ENCODE results near the gene GABRR3. TPM values are rescaled to one million over a fixed set of nuclear protein-coding genes. Genes with fewer than 3 reads are reported as not detected.

Gene GABRR3
- total RNA-seq, 1 experiment from 2014 or later: not detected

DNA sequence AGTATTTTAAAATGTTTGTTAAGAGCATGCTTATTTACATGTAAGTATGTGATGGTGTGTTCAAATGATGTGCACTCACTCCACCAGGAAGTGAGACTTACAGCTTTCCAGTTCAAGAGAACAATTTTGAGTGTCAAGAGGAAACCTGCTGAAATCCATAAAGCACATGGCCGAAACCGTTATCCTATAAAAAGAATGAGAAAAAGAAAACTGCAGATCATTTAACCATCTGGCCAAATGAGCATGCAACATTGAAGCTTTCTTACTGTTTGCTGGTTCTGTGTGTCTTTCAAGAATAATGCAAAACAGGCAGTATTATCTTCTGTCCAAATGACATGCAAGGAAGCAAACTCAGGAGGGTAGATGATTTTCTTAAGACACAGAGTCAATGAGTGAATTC, 26.3 kb downstream of the GABRR3 start:
- TF ChIP-seq, protein P1, sequence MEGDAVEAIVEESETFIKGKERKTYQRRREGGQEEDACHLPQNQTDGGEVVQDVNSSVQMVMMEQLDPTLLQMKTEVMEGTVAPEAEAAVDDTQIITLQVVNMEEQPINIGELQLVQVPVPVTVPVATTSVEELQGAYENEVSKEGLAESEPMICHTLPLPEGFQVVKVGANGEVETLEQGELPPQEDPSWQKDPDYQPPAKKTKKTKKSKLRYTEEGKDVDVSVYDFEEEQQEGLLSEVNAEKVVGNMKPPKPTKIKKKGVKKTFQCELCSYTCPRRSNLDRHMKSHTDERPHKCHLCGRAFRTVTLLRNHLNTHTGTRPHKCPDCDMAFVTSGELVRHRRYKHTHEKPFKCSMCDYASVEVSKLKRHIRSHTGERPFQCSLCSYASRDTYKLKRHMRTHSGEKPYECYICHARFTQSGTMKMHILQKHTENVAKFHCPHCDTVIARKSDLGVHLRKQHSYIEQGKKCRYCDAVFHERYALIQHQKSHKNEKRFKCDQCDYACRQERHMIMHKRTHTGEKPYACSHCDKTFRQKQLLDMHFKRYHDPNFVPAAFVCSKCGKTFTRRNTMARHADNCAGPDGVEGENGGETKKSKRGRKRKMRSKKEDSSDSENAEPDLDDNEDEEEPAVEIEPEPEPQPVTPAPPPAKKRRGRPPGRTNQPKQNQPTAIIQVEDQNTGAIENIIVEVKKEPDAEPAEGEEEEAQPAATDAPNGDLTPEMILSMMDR (IDR thresholded peaks at IDR 0.05; ENCODE audit: insufficient read depth in 1 of 2, low read depth in 1 of 2, low read length in 1 of 2, severe bottlenecking in 1 of 2, unreplicated experiment in 1 of 2): no peak
- Histone ChIP-seq H3K4me1 (peaks cover 13% of the 10 kb centered on the region), H3K36me3 (ENCODE audit: control insufficient read depth, insufficient read depth, low read length) (no peaks in the 10 kb centered on the region), H3K4me3 (ENCODE audit: low read depth, low read length) (no peak overlapping the region), H3K27me3 (replicated peaks; ENCODE audit: control insufficient read depth, insufficient read depth, low read length) (no peaks in the 10 kb centered on the region), H3K9me3 (no peaks in the 10 kb centered on the region)
- no peak overlapping the region for H3K27ac Mint-ChIP-seq (ENCODE audit: unreplicated experiment)
- intact Hi-C loops (cut with micrococcal nuclease; ENCODE audit: unreplicated experiment): no loop called here
- no peak overlapping the region for H3K4me3 Mint-ChIP-seq (ENCODE audit: unreplicated experiment)
- H3K27me3 Mint-ChIP-seq (ENCODE audit: insufficient read depth, unreplicated experiment): no peaks in the 10 kb centered on the region
- POLR2A ChIA-PET: no interaction called here
- DNase-seq: no peak
- CTCF ChIA-PET: no interaction called here
- H3K36me3 Mint-ChIP-seq (ENCODE audit: insufficient read depth, unreplicated experiment): no peaks in the 10 kb centered on the region
- H3K4me1 Mint-ChIP-seq (ENCODE audit: low read depth, unreplicated experiment): no peaks in the 10 kb centered on the region
- no peaks in the 10 kb centered on the region for H3K9me3 Mint-ChIP-seq (ENCODE audit: unreplicated experiment)
- no TSS peak for BruUV-seq (replicated peaks)

DNA sequence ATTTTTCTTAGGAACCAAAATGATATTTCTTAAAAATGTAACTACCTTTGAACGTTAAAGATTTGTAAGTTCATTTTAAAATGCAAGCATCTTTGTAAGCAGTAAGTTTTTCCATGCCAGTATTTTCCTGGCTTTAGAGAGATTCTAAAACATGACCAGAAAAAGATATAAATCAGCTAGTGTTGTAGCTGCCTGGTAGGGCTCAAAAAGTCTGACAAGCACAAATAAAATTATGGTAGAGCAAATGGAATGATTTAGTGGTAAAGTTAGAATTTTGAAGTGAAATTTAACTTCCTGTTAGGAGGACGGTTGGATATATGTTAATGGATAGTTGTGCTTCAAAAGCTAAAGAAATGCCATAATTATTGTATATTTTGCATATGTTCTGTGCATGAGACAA, 29.7 kb downstream of the GABRR3 start:
- TF ChIP-seq, protein P1 (IDR thresholded peaks at IDR 0.05; ENCODE audit: insufficient read depth in 1 of 2, low read depth in 1 of 2, low read length in 1 of 2, severe bottlenecking in 1 of 2, unreplicated experiment in 1 of 2): no peak
- POLR2A ChIA-PET: no interaction called here
- H3K27ac Mint-ChIP-seq (ENCODE audit: unreplicated experiment): no peak overlapping the region
- H3K4me1 Mint-ChIP-seq (ENCODE audit: low read depth, unreplicated experiment): no peaks in the 10 kb centered on the region
- CTCF ChIA-PET: no interaction called here
- peaks cover 3% of the 10 kb centered on the region for H3K27me3 Mint-ChIP-seq (ENCODE audit: insufficient read depth, unreplicated experiment)
- Histone ChIP-seq H3K36me3 (ENCODE audit: control insufficient read depth, insufficient read depth, low read length) (no peaks in the 10 kb centered on the region), H3K4me1 (peaks cover 10% of the 10 kb centered on the region), H3K4me3 (ENCODE audit: low read depth, low read length) (no peak overlapping the region), H3K9me3 (no peaks in the 10 kb centered on the region), H3K27me3 (replicated peaks; ENCODE audit: control insufficient read depth, insufficient read depth, low read length) (no peaks in the 10 kb centered on the region)
- H3K36me3 Mint-ChIP-seq (ENCODE audit: insufficient read depth, unreplicated experiment): no peaks in the 10 kb centered on the region
- no peak overlapping the region for H3K4me3 Mint-ChIP-seq (ENCODE audit: unreplicated experiment)
- H3K9me3 Mint-ChIP-seq (ENCODE audit: unreplicated experiment): no peaks in the 10 kb centered on the region
- BruUV-seq (replicated peaks): no TSS peak
- no peak for DNase-seq
- intact Hi-C loops (cut with micrococcal nuclease; ENCODE audit: unreplicated experiment): no loop called here

DNA sequence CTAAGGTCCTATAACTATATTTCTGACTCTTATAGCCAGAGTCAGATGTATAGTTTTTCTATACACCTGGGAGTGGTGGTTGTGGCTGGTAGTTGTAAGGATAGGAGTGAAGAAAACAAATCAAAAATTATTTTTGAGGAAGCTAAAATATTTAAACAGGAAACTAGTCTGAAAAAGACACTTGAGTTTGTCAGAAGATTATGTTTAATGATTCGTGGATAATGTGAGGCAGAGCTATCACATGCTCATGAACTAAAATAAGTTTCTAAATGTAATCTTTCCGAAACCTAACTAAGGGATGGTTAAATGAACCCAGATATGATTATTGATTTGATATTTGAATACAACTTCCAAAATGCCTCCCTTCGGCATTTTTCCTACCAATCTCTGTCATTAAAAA, 30.4 kb downstream of the GABRR3 start:
- Mint-ChIP-seq H3K27me3 (ENCODE audit: insufficient read depth, unreplicated experiment) (peaks cover 4% of the 10 kb centered on the region), H3K4me1 (ENCODE audit: low read depth, unreplicated experiment) (no peaks in the 10 kb centered on the region), H3K36me3 (ENCODE audit: insufficient read depth, unreplicated experiment) (no peaks in the 10 kb centered on the region), H3K27ac (ENCODE audit: unreplicated experiment) (no peak overlapping the region), H3K4me3 (ENCODE audit: unreplicated experiment) (no peak overlapping the region), H3K9me3 (ENCODE audit: unreplicated experiment) (no peaks in the 10 kb centered on the region)
- Histone ChIP-seq H3K9me3 (no peaks in the 10 kb centered on the region), H3K4me1 (peaks cover 3% of the 10 kb centered on the region; the same call in 1 of the 2 replicates), H3K27me3 (replicated peaks; ENCODE audit: control insufficient read depth, insufficient read depth, low read length) (no peaks in the 10 kb centered on the region), H3K4me3 (ENCODE audit: low read depth, low read length) (no peak overlapping the region), H3K36me3 (ENCODE audit: control insufficient read depth, insufficient read depth, low read length) (no peaks in the 10 kb centered on the region)
- intact Hi-C loops (cut with micrococcal nuclease; ENCODE audit: unreplicated experiment): no loop called here
- DNase-seq: no peak
- POLR2A ChIA-PET: no interaction called here
- TF ChIP-seq, protein P1 (IDR thresholded peaks at IDR 0.05; ENCODE audit: insufficient read depth in 1 of 2, low read depth in 1 of 2, low read length in 1 of 2, severe bottlenecking in 1 of 2, unreplicated experiment in 1 of 2): no peak
- no TSS peak for BruUV-seq (replicated peaks)
- CTCF ChIA-PET: no interaction called here

Measured in Caco-2 (cell line).